Pancreas (tissue), 10 donors: ENCODE results near the gene PAQR9. TPM values are rescaled to one million over a fixed set of nuclear protein-coding genes. Genes with fewer than 3 reads are reported as not detected.

Source experiments
- ATAC-seq, 4 donors: fragments of 200-7000 bp; cut with Tn5 transposase; one replicate each; pipeline versions ENCODE4 v1.8.0 to v1.9.1; 2020; ENCODE audit warnings: mild to moderate bottlenecking in 4 of 4, moderate library complexity in 4 of 4
- DNase-seq, 6 donors: peaks; one replicate each; pipeline ENCODE4 v3.0.0-alpha.2; 2020
- FAIRE-seq: peaks from 2 replicates; lab custom pipeline; 2012; peaks lifted over from hg19 to GRCh38; lab: Jason Lieb, UNC
- H3K27ac ChIP-seq, 4 donors: fragments of 200-600 bp; sonication (generic); 1 replicate in 3 of 4; 2 replicates in 1 of 4; pipeline versions ENCODE4 v1.5.0 to v1.8.0; 2020
- H3K27me3 ChIP-seq, 4 donors: fragments of 200-600 bp; one replicate each; pipeline ENCODE4 v1.8.0; 2021
- H3K36me3 ChIP-seq, 3 donors: fragments of 200-600 bp; sonication (generic) in 1 of 3; one replicate each; pipeline versions ENCODE4 v1.5.0 to v1.8.0; 2020 to 2021
- H3K4me1 ChIP-seq, 3 donors: fragments of 200-600 bp; one replicate each; pipeline ENCODE4 v1.8.0; 2021
- H3K4me3 ChIP-seq, 4 donors: fragments of 200-600 bp; sonication (generic) in 2 of 4; one replicate each; pipeline versions ENCODE4 v1.5.0 to v1.8.0; 2020 to 2021
- H3K9me3 ChIP-seq, 4 donors: fragments of 200-600 bp; one replicate each; pipeline ENCODE4 v1.8.0; 2021
- CTCF ChIP-seq, 4 donors: fragments of 200-600 bp; sonication (generic) in 3 of 4; IDR thresholded peaks; one replicate each; pipeline versions ENCODE4 v1.5.0 to v1.8.0; 2021; ENCODE audit warnings: antibody characterized with exemption in 4 of 4
- WGBS, 2 donors: extraction: QIAGEN DNeasy Blood & Tissue Kit; methylation state at CpG; one replicate each; pipeline ENCODE4 v1.1.7; 2013; 5-methylcytosine and 5-hydroxymethylcytosine counted together
- intact Hi-C, 3 donors: fragments of 100-400 bp; cut with DNase I; formaldehyde crosslinking; loops; one replicate each; pipeline versions ENCODE4 v1.11.1 to v1.14.2; 2022
- polyA plus RNA-seq, 2 donors: library from polyadenylated mRNA; stranded (reverse); fragments of 200-250 nt; gene quantifications; one replicate each; pipeline ENCODE4 v1.2.3, GENCODE V29; 2013
- total RNA-seq, 6 donors: library from RNA; stranded (reverse); fragmentation: NEBNext Ultra II Directional in 4 of 6; extraction: Animal tissue kit (Norgen Biotek cat#: 25700) in 4 of 6; gene quantifications; one replicate each; pipeline versions ENCODE4 v1.2.1 to v1.2.4, GENCODE V29; 2021 to 2023
- donor health status: healthy with polysubstance abuse.
- donor health status: DM: no; HTN: no; CAD: no; lungs with moderate emphysema.
- donor health status: DM: no; HTN: no; CAD: no.
- donor health status: control.
- donor health status: control.
- donor health status: Bipolar disorder and iron deficiency.
- donor health status: DM: yes; HTN: yes; CAD: no.
- donor health status: DM: no; HTN: no; CAD: no.
- donor health status: DM: no; HTN: no; CAD: no.
- donor health status: DM: yes; HTN: yes; CAD: no.

PAQR9 gene
- total and polyA plus RNA-seq, 8 donors: 0.13 TPM; not detected in 7

- Histone ChIP-seq H3K36me3 (no peaks in the 10 kb centered on the region), H3K4me1 (no peaks in the 10 kb centered on the region), H3K27me3 (no peaks in the 10 kb centered on the region), H3K4me3 (no peak overlapping the region), H3K9me3 (no peaks in the 10 kb centered on the region), H3K27ac (no peak overlapping the region)
- TF ChIP-seq CTCF (IDR thresholded peaks at IDR 0.05): no peak
- FAIRE-seq: no peak
- intact Hi-C loops: no loop called here
- ATAC-seq: no peak
- WGBS, 2 donors: 91 to 93% methylated on average over 3 of the region's 3 CpGs
- DNase-seq: no peak
Measured at GRCh38 chr3:142929890-142930289, 33.6 kb downstream of the PAQR9 start.

DNA sequence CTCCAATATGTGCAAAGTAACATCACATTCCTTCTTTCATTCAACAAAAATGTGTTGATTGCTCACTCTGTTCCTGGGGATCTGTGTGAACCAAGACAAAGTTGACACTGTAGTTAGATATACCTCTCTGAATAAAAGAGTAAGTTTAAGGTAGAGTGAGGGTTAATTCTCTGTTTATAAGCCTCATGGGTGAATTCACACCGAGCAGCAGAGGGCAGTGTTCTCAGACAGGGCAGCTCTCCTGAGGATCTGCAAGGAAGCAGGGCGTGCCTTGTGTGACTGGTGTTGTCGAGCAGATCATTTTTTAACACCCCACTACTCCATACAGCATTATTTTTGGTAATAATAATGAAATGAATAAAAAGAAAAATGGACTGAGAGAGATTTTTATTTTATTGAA lies 34.4 kb downstream of the PAQR9 start:
- H3K4me3 ChIP-seq: no peak overlapping the region
- TF ChIP-seq CTCF (IDR thresholded peaks at IDR 0.05): peak in 2 of 4 donors; percentile 14 to 26
- peak in 4 of 6 donors; percentile 19 to 40 (median 24) for DNase-seq
- intact Hi-C loops: no loop called here
- no peaks in the 10 kb centered on the region for H3K9me3 ChIP-seq
- FAIRE-seq: no peak
- H3K36me3 ChIP-seq: no peaks in the 10 kb centered on the region
- no peaks in the 10 kb centered on the region for H3K27me3 ChIP-seq
- 14% methylated on average over 3 of the region's 3 CpGs for WGBS, 2 donors
- no peaks in the 10 kb centered on the region for H3K4me1 ChIP-seq
- peak; percentile 55 to 88 (median 77) for ATAC-seq
- H3K27ac ChIP-seq: no peak overlapping the region

DNA sequence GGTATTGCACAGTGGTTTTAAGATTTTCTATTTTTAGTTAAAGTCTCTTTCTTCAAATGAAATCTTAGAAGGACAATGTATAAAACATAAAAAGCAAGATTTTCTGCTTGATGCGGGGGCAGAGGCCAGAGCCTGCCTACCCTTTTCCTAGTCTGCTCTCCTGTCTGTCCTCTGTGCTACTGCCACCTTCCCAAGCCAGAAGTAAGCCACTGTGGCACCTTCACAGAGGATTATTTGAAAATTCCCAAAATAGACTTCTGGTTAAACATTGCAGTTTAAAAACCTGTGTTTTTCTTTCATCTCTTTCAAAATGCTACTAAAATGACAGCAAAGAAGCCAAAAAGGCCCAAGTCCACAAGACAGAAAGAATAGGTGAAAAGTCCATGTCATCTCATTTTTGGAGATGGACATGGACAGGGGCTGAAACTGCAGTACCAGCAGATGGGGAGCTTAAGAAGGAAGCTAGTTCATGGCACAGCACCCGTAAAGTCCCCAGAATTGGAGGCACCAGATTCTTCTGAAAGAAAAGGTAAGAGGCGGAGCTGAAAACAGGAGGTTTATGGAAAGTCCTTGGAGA lies 37.0 kb downstream of the PAQR9 start:
- Histone ChIP-seq H3K36me3 (no peaks in the 10 kb centered on the region), H3K4me1 (no peaks in the 10 kb centered on the region), H3K27ac (no peak overlapping the region), H3K4me3 (no peak overlapping the region), H3K9me3 (peaks cover 0 to 2% (median 0%) of the 10 kb centered on the region in 4 donors), H3K27me3 (no peaks in the 10 kb centered on the region)
- ATAC-seq: no peak
- DNase-seq: no peak
- no peak for TF ChIP-seq CTCF (IDR thresholded peaks at IDR 0.05)
- no peak for FAIRE-seq
- intact Hi-C loops: no loop called here
- 86 to 90% methylated on average over 3 of the region's 3 CpGs for WGBS, 2 donors

DNA sequence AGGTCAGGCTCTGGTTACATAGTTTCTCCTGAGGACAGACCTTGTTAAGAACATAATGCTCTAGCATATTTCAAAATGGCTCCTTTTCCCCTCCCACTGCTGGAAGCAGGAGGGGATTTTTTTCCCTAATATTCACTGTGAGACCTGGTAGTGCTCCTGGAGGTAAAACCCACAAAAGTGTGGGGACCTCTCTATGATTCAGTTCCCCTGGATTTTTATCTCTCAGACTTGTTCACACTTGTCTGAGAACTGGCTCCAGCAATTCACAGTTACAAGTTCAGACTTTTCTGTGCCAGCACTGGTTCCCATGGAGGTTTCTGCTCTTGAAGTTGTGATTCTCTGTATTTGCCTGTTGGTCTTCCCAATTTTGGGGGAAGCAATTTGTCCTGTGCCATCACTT lies 38.3 kb downstream of the PAQR9 start:
- no peak for FAIRE-seq

More for the DNA sequence above, 38.3 kb downstream of the PAQR9 start:
- intact Hi-C loops: no loop called here
- H3K9me3 ChIP-seq: peaks cover 0 to 2% (median 0%) of the 10 kb centered on the region in 4 donors
- H3K27me3 ChIP-seq: no peaks in the 10 kb centered on the region
- ATAC-seq (no peak), DNase-seq (no peak)
- H3K4me1 ChIP-seq: no peaks in the 10 kb centered on the region
- no peak for TF ChIP-seq CTCF (IDR thresholded peaks at IDR 0.05)
- no peaks in the 10 kb centered on the region for H3K36me3 ChIP-seq
- H3K27ac ChIP-seq: no peak overlapping the region
- H3K4me3 ChIP-seq: no peak overlapping the region
